DMS 273 (cell line): Measurements from ENCODE around the gene UQCRFS1.

Experiments used
- DNase-seq: peaks from one replicate; lab custom pipeline; 2025; ENCODE audit not compliant: unreplicated experiment; lab: John Stamatoyannopoulos, UW

The UQCRFS1 gene

DNA sequence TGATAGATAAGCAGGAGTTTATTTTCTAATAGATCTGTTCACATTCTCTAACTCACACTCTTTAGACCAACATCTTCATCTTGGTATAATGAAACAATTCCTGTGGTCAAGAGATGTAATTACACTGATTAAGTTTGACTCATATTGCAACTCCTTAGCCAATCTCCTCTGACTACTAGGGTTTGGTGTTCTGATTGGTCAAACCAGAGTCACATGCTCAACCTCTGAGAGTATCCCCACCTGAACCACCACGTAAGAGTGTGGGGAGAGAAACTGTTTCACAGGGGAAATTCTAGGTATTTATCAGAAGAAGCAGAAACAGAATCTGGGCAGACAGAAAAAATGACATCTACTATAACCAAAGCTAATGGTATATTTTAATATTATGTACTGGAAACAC lies 42.4 kb downstream of the UQCRFS1 start:
- DNase-seq = no peak

DNA sequence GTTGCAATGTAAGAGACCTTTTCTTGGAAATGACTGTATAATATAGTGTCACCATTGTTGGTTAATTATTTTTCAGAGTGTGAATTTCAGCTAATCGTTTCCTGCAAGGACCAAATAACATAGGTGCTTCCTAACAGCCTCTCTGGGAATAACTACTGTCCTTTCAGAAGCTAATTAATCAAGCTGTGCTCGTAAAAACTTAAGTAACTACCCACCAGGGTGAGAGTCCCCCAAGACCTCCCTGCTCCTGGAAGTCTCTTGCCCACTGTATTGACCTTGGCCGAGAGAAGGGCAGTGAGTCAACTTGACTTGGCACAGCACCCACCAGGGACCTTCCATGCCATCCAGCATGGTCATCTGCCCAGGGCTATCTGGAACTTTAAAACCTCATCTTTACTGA lies 50.3 kb downstream of the UQCRFS1 start:
- DNase-seq = no peak

GRCh38 chr19:29155683-29156082 lies 57.3 kb downstream of the UQCRFS1 start:
- no peak for DNase-seq
